ENCODE results near the gene GUCY2D.

DNA sequence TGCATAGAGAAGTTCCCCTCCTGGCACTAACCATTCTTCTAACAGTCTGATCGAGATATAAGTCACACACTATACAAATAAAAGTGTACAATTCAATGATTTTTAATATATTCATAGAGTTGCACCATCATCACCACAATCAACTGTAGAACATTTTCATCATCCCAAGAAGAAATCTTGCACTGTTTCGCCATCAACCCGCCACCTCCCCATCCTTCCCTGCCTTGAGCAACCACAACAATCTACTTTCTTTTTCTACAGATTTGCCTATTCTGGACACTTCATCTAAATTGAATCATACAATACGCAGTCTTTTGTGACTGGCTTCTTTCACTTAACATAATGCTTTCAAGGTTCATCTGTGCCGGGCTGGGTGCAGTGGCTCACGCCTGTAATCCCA is 33.0 kb upstream of the GUCY2D start:
- TF ChIP-seq, protein P1, sequence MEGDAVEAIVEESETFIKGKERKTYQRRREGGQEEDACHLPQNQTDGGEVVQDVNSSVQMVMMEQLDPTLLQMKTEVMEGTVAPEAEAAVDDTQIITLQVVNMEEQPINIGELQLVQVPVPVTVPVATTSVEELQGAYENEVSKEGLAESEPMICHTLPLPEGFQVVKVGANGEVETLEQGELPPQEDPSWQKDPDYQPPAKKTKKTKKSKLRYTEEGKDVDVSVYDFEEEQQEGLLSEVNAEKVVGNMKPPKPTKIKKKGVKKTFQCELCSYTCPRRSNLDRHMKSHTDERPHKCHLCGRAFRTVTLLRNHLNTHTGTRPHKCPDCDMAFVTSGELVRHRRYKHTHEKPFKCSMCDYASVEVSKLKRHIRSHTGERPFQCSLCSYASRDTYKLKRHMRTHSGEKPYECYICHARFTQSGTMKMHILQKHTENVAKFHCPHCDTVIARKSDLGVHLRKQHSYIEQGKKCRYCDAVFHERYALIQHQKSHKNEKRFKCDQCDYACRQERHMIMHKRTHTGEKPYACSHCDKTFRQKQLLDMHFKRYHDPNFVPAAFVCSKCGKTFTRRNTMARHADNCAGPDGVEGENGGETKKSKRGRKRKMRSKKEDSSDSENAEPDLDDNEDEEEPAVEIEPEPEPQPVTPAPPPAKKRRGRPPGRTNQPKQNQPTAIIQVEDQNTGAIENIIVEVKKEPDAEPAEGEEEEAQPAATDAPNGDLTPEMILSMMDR (IDR thresholded peaks at IDR 0.05) = no peak
- no peak for TF ChIP-seq POLR2A (IDR thresholded peaks at IDR 0.05)
- no peak for TF ChIP-seq EP300 (IDR thresholded peaks at IDR 0.05)
- no peak for TF ChIP-seq POLR2AphosphoS5 (IDR thresholded peaks at IDR 0.05)

All from stomach (tissue), 4 donors.